HG02798 (cell line): ENCODE results near the gene SERP1.

Experiments
- ATAC-seq: cut with Tn5 transposase; IDR thresholded peaks from one replicate; pipeline ENCODE4 v1.9.1; 2021; ENCODE audit warnings: mild to moderate bottlenecking; ENCODE audit not compliant: unreplicated experiment, poor library complexity

The SERP1 gene

DNA sequence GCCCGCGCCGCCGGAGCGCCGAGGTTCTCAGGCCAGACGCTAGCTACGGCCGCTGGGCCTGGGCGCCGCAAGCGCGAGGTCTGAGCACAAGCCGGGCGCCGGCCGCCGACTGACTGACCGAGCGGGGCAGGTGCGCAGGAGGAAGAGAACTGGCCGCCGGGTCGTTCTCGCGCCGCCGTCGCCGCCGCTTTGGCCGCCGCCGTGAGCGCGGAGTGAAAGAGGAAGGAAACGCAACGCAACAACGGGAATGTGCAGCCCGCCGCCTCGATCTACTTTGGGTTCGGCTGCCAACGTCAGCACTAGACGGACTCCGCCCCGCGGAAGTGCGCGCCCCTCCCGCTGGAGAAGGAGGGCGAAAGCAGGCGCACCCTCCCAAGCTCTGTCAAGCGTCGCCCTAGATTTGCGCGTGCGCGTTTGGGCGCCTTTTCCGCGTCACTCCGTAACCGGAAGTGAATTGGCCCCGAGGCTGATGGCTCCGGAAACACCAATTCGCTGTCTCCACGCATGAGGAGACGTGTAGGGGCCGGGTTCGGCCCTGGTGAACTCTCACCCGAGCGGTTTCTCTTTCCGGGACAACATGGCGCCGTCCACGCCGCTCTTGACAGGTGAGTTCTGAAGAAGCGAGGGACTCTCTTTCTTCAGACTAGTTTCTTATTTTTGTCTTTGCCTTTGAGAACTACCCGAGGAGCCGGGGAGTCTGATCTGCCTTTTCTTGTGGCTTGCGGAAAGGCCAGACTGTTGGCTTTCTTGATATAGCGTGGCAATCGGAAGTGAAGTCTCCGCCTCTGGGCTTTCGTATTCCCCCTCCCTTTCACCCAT is at the start of gene SERP1, which contains the start of gene EIF2A:
Gene SERP1, minus strand, starts transcription at position 271 of the 819 bp plus-strand sequence. CDS start 361 bp downstream, outside the sequence.
Gene EIF2A, plus strand, starts transcription at position 562 of the 819 bp plus-strand sequence. Its CDS starts 16 bp downstream, at position 578.
- ATAC-seq = peak; percentile 93

DNA sequence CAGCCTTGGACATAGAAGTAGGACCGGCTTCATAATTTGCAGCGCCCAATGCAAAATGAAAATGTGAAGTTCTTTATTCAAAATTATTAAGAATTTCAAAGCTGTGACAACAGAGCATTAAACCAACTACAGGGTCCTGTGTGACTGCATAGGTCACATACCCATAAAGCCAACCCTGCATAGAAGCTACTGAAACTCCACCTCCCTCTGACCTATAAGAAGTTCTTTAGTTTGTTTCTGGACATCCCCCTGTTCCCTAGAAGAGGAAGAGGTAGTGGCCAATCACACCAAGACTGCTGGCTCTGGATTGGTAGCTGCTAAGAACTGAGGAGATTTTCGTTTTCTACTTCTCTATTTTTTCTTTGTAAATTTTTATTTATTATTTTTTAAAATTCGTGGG is 47.9 kb upstream of the SERP1 start:
- ATAC-seq = no peak

GRCh38 chr3:150589759-150590158 is 43.5 kb upstream of the SERP1 start:
- no peak for ATAC-seq

DNA sequence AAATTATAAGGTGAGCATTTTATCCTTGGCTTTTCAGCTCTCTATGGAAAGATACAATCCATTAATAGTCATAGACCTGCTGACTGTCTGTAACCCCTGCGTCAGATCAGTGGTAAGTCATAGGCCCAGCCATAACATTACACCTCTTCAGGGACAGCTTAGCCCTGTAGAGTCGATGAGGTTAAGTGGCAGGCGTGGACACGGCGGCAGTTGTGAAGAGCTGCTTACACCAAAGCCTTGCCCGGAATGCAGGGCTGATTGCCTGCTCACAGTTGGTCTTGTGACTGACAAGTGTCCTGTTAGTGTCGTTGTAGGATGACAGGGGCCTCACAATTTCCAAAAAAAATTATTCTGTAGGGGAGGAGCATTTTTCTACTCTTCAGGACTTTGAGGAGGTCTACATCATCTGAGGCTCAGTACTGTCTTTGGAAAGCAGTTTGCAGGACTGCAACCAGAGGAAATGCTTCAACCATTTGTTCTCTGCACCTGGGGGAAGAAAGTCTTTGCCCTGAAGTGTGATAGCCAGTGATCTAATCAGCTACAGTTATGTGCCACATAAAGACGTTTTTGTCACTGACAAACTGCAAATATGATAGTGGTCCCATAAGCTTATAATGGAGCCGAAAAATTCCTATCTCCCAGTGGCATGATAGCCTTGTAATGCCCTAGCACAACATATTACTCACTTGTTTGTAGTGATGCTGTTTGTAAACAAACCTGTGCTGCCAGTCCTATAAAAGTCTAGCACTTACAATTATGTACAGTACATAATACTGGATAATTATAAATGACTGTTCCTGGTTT is 41.9 kb upstream of the SERP1 start:
- no peak for ATAC-seq

DNA sequence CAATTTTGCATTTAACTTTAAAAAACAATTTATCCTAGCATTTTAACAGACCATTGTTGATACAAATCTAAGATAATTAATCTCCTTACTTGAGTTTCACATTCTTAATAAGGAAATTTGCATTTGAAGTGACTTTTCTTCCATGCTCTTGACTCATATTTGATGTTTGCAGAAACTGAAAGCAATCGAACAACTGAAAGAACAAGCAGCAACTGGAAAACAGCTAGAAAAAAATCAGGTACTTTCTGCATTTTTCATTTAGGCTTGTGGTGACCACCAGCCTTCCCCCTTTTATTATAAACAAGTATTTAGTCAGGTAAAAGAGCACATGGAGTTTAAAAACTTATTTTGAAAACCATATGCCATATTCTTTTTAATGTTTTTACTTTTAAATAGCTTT is 36.7 kb upstream of the SERP1 start:
- peak; percentile 51 for ATAC-seq

DNA sequence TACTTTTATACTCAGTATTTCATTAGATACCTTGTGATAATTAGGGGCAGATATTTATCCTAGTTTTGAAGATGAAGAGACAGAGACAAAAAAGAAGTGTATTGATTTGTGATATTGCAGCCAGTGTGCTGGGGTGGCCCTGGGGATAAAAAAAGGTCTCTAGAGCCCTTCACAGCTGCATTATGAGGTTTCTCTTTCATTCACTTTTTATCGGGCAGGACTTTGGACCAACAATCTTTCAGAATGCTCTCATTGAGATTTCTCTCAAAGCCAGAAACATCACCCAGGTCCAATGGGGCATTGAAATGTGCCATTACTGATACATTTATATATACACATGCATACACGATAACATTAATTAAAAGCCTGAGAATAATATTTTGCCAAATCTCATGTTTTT is 36.3 kb upstream of the SERP1 start:
- peak; percentile 84 for ATAC-seq

GRCh38 chr3:150581174-150581573 is 34.9 kb upstream of the SERP1 start:
- ATAC-seq = no peak

DNA sequence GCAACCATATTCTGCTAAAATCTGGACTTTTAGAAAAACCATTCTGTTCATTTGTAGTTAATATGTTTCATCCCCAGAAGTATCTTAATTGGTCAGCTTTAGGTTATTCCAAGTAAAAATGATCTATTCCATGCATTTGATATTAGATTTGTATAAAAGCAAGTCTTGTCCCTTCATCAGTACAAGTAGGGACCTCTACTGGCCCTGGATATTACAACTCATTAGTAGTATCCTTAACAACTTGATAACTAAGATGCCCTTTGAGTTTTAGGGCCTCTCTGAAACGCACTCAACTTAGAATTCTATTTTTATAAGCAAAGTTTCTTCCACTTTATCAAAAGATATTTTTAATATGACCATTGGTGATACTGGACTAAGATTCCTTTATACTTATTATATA is 31.6 kb upstream of the SERP1 start:
- no peak for ATAC-seq

DNA sequence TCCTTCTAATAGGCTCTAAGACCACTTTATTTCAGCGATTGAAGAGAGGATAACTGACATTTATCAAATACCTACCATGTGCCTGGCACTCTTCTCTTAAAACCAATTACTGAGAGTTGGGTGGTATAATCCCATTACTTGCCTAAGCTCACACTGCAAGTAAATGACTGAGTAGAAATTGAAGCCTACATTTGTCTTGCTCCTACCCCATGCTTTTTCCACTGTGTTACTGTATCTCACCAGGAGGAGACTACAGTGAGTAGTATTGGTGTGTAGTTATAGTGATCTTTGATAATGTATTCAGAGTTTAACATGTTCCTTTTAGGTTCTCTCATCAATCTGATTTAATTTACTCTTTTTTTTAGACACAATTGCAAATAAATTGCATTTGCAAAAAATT is 21.0 kb upstream of the SERP1 start:
- ATAC-seq = no peak

DNA sequence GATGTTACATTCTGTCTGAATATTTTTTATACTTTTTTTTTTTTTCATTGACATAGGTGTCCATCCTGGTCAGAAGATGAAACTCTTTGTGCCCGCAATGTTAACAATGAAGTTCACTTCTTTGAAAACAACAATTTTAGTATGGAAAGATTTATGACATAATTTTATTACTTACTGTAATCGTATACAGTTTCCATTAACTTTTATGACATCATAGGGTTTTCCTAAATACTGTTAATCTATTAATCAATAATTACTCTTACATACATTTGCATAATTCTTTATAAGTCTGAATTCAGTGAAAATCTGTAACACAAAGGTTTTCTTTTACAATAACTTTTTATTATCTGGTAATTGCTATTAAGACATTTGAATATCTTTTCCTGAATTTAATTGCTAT is 17.9 kb upstream of the SERP1 start:
- no peak for ATAC-seq

DNA sequence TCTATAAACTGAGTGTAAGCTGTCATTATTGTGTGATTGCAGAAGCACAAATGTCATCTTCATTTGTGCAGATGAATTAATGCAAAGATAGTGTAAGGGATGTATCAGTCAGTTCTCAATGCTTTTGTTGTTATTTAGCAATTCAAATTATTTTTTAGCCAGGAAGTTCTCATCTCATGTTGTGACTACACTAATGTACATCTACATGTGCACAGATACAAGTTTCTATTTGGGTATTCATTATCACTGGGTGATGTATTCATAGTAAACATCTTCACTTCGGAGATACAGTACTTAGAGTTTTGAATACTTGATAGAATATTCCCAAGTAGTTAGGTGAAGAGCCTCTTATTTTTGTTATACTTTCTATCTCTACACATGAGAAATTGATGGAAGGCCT is 11.4 kb upstream of the SERP1 start:
- no peak for ATAC-seq

- ATAC-seq = no peak
Measured at GRCh38 chr3:150556792-150557191, 10.5 kb upstream of the SERP1 start.

GRCh38 chr3:150555859-150556436 is 9.7 kb upstream of the SERP1 start:
- ATAC-seq = no peak

DNA sequence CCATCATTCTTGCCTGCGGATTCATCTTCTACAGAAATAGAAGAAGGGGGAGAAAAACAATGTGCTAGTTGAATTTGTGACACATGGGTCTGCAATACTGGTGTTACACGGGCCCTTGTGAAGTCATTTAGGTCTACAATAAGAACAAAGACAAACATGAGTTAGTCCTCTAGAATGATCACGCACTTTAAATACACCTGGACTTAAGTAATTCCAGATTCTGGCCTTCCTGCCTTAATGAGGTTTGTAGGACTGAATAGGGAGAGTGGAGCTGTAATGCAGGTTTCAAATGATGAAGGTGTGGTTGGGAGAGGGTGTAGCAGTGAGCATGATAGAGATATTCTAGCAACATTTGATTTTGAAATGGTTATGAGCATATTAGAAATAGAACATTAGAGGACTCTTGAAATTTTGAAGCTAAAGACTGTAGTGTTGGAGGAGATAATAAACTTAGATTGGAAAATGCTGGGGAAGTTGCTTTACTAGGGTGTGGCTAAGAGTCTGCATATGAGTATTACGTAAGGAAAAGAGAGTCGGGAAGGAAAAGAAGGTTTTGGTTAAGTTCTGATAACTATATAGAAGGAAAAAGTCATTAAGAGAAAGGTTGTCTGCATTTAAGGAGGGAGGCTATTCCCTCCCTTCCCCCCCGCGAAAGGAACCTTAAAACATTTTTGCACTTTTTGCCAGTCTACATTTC is 897 bp upstream of the SERP1 start:
- no peak for ATAC-seq

DNA sequence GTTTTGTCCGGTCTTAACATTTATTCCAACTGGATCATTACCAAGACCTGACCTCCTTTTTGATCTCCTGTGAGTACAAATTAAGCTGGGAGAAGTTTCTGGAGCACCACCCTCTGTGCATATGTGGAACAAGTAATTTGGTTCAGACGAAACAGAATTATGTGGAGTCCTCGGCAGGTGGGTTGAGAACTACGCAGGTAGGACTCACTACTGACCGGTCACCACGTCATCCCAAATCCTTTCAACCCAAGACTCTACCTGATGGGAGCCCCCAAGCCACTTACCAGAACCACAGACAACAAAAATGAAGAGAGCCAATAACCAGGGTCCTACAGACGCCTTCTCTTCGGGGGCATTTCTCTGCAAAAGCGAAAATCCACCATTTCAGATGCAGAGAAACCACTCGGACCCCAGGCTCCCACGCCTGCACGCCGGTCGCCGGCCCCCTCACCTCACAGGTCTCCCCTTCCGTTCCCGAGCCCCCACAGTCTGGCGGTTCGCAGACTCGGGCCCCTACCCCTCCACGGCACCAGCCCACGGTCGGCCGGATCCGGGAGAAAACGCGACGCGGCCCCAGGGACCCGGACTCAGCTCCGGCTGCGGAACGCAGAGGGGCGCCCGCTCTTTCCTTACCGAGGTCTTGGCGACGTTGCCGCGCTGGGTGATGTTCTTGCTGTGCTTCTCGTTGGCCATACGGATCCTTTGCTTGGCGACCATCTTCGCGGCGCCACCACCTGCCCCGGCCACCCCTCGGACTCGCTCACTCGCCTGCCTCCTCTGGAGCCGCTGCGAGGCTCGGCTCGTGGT is 674 bp downstream of the SERP1 start:
- no peak for ATAC-seq

DNA sequence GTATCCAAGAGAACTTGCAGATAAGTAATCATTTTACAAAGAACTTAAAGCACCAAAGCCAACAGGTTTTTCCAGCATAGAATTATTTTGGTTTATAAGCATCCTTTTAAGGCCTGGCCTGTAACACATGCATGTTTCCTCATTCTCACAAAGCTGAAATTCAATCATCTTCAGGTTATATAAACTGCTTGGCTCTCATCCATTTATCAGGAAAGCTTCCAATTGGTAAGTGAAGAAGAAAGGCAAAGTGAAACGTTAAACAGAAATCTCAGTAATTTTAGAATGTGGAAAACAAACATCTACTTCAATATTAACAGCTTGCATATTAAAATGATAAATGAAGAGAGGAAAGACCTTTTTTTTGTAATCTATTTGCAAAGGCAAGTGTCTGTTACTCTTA is 1.6 kb downstream of the SERP1 start:
- ATAC-seq = no peak

- ATAC-seq = no peak
Measured at GRCh38 chr3:150544041-150544440, 2.3 kb downstream of the SERP1 start.

GRCh38 chr3:150543531-150543930 is 2.8 kb downstream of the SERP1 start:
- no peak for ATAC-seq

GRCh38 chr3:150543128-150543527 is 3.2 kb downstream of the SERP1 start:
- no peak for ATAC-seq

- ATAC-seq = no peak
Measured at GRCh38 chr3:150540991-150541390, 5.3 kb downstream of the SERP1 start.
